GM12892 (cell line): ENCODE measurements around the gene C16orf87.

Experiments used
- POLR2AphosphoS5 ChIP-seq: IDR thresholded peaks from 2 replicates; pipeline ENCODE4 v1.6.1; 2011; ENCODE audit warnings: low read depth, low read length, control low read depth
- TAF1 ChIP-seq: IDR thresholded peaks from 2 replicates; pipeline ENCODE4 v1.6.1; 2011; ENCODE audit warnings: low read depth, mild to moderate bottlenecking, control low read depth, low read length, borderline replicate concordance

DNA sequence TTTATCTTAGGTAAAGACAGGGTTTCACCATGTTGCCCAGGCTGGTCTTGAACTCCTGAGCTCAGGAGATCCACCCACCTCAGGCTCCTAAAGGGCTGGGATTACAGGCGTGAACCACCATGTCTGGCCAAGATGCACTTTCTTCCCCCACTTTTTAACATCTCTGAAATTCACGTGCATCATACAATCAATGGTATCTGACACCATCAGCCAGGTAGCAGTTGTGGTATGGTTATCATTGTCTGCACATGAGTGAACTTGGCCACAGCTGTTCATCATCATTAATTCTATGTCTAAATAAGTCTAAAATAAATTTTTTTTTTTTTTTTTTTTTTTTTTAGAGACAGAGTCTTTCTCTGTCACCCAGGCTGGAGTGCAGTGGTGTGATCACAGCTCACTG lies 48.7 kb downstream of the C16orf87 start:
- no peak for TF ChIP-seq POLR2AphosphoS5
- TF ChIP-seq TAF1, result no peak
